ENCODE measurements around the gene NFIB. TPM values are rescaled to one million over a fixed set of nuclear protein-coding genes. Genes with fewer than 3 reads are reported as not detected.

NFIB gene
- total RNA-seq, 1 donor from 2014 or later = 2.4 TPM

DNA sequence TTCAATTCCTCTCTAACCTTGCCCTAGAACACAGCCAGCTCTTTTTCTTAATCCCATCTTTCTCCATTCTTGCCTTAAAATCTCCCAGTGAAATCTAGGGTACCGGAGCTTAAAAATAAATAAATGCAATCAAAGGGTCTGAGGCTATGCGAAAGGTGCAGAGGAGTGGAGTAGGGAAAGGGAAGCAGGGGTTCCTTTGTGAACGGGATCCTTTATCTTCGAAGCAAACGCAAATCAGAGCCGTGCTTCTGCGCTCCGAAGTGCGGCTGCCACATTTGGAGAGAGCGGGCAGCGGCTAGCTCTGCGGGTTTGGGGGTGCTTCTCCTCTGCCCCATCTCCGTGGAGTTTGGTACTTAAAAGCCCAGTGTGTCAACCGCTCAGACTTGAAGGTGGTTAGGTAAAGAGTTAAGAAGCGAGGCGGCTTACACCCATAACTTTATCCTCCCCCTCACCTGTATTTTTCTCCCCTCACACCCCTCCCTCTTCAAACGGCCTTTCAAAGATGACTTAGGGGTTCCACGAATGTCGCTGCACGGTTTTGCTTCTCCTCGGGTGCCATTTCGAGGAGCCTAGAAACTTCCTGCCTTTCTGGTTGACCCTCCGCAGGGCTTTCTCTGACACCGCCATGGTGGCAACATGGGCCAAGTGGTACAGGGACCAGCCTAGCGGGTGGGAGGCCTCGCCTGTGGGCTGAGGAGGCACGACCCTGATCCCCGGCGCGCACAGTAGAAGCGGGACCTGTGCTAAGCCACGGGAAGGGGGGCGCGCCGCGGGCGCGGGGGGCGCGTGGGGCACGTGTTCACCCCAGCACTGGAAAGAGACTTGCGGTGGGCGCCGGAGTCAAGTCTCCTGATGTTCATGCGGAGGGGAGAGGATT, 31.7 kb upstream of the NFIB start:
- H3K4me3 ChIP-seq (ENCODE audit: low read depth, low read length) = peak overlapping the region; percentile 62
- TF ChIP-seq, protein P1, sequence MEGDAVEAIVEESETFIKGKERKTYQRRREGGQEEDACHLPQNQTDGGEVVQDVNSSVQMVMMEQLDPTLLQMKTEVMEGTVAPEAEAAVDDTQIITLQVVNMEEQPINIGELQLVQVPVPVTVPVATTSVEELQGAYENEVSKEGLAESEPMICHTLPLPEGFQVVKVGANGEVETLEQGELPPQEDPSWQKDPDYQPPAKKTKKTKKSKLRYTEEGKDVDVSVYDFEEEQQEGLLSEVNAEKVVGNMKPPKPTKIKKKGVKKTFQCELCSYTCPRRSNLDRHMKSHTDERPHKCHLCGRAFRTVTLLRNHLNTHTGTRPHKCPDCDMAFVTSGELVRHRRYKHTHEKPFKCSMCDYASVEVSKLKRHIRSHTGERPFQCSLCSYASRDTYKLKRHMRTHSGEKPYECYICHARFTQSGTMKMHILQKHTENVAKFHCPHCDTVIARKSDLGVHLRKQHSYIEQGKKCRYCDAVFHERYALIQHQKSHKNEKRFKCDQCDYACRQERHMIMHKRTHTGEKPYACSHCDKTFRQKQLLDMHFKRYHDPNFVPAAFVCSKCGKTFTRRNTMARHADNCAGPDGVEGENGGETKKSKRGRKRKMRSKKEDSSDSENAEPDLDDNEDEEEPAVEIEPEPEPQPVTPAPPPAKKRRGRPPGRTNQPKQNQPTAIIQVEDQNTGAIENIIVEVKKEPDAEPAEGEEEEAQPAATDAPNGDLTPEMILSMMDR (conservative IDR thresholded peaks at IDR 0.05; ENCODE audit: low read depth, low read length) = no peak
- no peak for DNase-seq (ENCODE audit: low read depth)

DNA sequence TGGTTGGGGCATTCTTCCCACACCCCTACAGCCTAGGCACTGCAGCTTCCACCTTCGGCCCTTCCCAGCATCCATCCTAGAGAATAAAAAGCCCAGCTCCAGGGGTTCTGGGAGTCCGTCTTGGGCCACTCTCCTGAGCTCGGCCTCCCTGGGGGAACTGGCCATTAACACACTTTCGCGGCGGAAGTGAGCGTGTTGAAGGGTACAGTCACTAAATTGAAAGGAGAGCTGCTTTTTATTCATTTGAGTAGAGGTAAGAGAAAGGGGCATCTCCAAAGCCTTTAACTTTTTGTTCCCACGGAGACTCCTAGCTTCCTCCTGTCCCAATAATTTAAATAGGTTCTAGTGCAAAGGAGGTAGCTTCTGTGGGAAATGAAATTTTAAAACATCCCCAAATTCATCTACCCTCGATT, 31.0 kb upstream of the NFIB start:
- H3K4me3 ChIP-seq (ENCODE audit: low read depth, low read length) = peak overlapping the region; percentile 62
- DNase-seq (ENCODE audit: low read depth) = no peak
- TF ChIP-seq, protein P1 (conservative IDR thresholded peaks at IDR 0.05; ENCODE audit: low read depth, low read length) = no peak

DNA sequence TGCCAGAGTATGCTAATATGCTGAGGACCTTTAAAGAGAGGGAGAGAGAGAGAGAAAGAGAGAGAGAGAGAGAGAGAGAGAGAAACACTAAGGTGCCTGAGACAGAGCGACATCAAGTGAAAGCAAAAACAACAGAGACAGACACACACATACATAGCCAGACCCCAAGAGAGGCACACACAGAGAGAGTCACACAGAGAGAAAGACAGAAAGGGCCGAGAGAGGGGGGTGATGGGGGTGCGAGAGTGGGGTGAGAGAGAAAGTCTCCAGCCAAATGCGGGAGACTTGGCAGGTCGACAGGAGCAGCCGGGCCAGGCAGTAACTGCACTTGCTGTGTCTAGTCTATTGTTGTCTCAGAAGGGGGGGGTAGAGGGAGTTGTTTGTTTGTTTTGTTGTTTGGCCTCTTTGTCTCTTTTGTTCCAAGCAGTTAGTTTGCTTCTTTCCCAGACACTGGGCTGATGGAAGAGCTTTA, 30.1 kb upstream of the NFIB start:
- H3K4me3 ChIP-seq (ENCODE audit: low read depth, low read length) = peak overlapping the region; percentile 44
- TF ChIP-seq, protein P1 (conservative IDR thresholded peaks at IDR 0.05; ENCODE audit: low read depth, low read length) = no peak
- DNase-seq (ENCODE audit: low read depth) = no peak

DNA sequence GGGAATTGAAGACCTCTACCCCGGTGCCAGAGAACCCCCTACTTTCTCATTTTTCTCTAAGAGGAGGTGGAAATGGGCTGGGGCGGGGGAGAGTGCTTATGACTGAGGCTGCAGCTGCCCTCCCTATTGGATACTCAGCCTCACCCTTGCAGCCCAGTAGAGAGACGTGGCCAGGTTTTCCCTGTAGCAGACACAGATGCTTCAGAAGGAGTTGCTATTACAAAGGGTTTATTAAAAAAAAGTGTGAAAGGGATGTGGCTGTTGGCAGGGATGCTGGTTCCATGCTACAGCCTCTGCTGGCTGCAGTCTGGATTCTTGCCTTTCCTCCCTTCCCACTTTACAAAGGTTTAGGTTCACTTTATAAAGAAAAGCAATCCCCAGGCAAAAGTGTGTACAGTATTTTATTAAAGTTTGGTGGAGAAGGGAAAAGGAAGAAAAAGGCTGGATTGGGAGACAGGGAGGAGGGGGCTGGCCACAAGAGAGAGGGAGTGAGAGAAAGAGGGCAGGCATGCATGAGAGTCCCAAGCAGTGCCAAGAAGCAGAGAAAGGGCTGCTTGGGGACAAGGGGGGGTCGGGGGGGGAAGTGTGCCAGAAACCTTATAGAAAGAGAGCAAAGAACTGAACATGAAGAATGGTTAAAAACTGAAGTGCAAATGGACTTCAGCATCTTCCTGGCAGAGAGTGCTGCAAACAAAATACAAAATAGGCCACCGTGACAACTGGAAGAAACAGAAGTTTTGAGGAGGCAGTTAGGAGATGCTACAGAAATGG, 29.5 kb upstream of the NFIB start:
- TF ChIP-seq, protein P1 (conservative IDR thresholded peaks at IDR 0.05; ENCODE audit: low read depth, low read length) = no peak
- H3K4me3 ChIP-seq (ENCODE audit: low read depth, low read length) = peak overlapping the region; percentile 44

DNA sequence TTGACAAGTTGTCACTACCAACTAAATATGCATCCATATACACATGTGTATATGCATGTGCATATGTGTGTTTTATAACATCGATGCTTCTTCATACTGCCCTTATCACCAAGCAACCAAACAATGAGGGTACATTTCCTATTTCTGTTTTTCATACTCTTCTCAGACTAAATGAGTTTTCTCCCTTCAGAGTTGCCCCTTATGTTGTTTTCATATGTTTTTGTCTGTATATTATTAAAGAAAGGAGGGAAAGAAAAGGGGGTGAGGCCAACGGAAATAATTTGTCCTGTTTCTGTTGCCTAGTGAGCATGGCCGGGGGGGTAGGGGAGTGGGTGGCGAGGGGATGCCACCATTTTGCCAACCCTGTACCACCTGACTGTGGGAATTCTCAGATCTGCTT, 28.8 kb upstream of the NFIB start:
- DNase-seq (ENCODE audit: low read depth) = no peak
- no peak overlapping the region for H3K4me3 ChIP-seq (ENCODE audit: low read depth, low read length)
- TF ChIP-seq, protein P1 (conservative IDR thresholded peaks at IDR 0.05; ENCODE audit: low read depth, low read length) = no peak

More for the DNA sequence above, 29.5 kb upstream of the NFIB start:
- no peak for DNase-seq (ENCODE audit: low read depth)

DNA sequence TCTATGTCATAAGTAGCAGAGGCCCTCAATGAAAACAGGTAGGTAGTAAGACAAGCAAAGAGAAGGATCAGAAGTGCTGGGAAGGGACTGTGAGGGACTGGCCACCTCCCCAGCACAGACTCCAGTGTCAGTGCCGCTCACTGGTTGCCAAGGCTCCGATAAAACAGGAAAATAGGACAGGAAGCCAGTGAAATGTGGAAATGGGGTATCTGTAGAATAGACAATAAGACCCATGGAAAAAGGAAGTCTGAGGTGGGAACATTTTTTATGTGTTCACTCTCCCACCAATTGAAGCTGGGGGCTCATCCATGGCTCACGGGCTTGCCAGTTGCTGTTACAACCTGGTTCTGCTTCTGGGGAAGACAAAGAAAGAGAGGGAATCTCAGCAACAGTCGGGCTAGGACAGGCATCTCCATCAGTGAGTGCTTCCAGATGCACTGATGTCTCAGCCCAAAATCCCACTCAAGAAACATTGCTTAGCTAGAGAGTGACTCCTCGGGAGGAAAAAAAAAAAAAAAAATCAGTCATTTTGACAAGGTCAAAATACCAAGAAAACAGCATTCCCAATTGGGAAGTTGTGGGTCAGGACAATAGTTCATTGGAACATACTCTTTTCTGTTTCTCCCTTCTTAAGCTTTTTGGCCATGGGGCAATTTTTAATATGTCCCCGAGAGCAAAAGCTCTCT, 27.6 kb upstream of the NFIB start:
- no peak for DNase-seq (ENCODE audit: low read depth)
- TF ChIP-seq, protein P1 (conservative IDR thresholded peaks at IDR 0.05; ENCODE audit: low read depth, low read length) = no peak

More for the DNA sequence above, 27.6 kb upstream of the NFIB start:
- no peak overlapping the region for H3K4me3 ChIP-seq (ENCODE audit: low read depth, low read length)
